ENCODE data around the gene TTC33. TPM values are rescaled to one million over a fixed set of nuclear protein-coding genes. Genes with fewer than 3 reads are reported as not detected.

The TTC33 gene
- total and polyA plus RNA-seq, 2 of the 13 experiments (the other 11 are each of a cell fraction or from before 2014, with no cell fraction given) = 4.5 to 20.0 TPM

DNA sequence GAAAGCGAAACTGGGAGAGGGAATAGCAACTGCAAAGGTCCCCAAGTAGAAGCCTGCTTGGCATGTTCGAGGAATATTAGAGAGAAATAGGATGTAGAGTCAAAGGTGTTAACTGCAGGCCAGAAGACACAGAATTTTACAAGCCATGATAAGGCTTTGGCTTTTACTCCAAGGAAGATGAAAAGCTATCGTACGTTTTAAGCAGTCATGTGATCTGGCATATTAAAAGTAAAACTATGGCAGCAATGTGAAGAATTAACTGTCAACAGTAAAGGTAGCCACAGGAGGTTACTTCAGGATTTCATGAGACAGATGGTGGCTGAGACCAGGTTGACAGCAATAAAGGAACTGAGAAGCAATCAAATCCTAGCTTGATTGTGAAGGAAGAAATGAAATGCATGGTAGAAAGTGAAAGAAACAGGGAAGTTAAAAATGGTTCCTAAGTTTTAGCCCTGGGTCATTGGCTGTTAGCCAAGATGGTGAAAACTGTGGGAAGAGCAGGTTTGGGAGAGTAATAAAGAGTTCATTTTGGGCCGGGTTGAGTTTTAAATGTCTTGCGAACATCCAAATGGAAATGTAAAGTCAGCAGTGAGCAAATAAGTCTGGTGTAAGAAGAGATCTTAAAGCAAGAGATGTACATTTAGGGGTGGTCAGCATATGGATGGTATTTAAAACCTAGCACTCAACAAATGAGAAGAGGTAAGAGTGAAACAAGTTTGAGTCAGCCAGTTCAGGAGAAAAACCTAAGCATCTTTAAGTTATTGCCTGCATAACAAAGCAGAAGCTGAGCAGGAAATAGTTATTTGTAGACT, 20.3 kb upstream of the TTC33 start:
- CTCF ChIA-PET (ENCODE audit: low intra/inter-chr PET ratio, low total read pairs) = interaction anchor here (1.1 kb wide), 1 partner anchor 20 kb away, joined by 3 read pairs; the partner anchor contains the start of gene TTC33

More for the DNA sequence above, 20.3 kb upstream of the TTC33 start:
- peaks cover 31% of the 10 kb centered on the region for H3K4me1 ChIP-seq (ENCODE audit: insufficient read depth, low read length)
- in situ Hi-C loops (cut with HindIII; ENCODE audit: extremely low pct_ligation_motif_present, low pct_unique_long_range_greater_than_20kb) = no loop called here
- WGBS (ENCODE audit: low lambda C conversion rate) = 97% methylated on average over 6 of the region's 6 CpGs
- H3K79me2 ChIP-seq (ENCODE audit: insufficient read depth, low read length) = peaks cover 39% of the 10 kb centered on the region
- peaks cover 11 to 39% of the 10 kb centered on the region in 2 experiments for H3K36me3 ChIP-seq (replicated peaks in 1 of 2; ENCODE audit: control insufficient read depth in 1 of 2, insufficient read depth in 2 of 2, low read length in 2 of 2)
- intact Hi-C loops (cut with micrococcal nuclease; ENCODE audit: unreplicated experiment) = no loop called here
- no peak overlapping the region for H3K9ac ChIP-seq (ENCODE audit: insufficient read depth, low read depth, low read length)
- no peak overlapping the region for H2AFZ ChIP-seq (ENCODE audit: low read length)
- ATAC-seq (no peak), FAIRE-seq (no peak), DNase-seq (ENCODE audit: low spot score) (no peak)
- H3K9me3 ChIP-seq (ENCODE audit: low read length) = no peaks in the 10 kb centered on the region
- H4K20me1 ChIP-seq (ENCODE audit: insufficient read depth, low read length) = peaks cover 3% of the 10 kb centered on the region; the same call in 1 of the 2 replicates
- BruUV-seq (replicated peaks) = TSS peak; percentile 18
- no peak for TF ChIP-seq NFKB2 (CRISPR knock-in tag; IDR thresholded peaks at IDR 0.05; ENCODE audit: borderline replicate concordance)
- TF ChIP-seq, protein P1, sequence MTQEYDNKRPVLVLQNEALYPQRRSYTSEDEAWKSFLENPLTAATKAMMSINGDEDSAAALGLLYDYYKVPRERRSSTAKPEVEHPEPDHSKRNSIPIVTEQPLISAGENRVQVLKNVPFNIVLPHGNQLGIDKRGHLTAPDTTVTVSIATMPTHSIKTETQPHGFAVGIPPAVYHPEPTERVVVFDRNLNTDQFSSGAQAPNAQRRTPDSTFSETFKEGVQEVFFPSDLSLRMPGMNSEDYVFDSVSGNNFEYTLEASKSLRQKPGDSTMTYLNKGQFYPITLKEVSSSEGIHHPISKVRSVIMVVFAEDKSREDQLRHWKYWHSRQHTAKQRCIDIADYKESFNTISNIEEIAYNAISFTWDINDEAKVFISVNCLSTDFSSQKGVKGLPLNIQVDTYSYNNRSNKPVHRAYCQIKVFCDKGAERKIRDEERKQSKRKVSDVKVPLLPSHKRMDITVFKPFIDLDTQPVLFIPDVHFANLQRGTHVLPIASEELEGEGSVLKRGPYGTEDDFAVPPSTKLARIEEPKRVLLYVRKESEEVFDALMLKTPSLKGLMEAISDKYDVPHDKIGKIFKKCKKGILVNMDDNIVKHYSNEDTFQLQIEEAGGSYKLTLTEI (CRISPR knock-in tag; conservative IDR thresholded peaks at IDR 0.05) = no peak
- TF ChIP-seq ZNF234 (CRISPR knock-in tag; conservative IDR thresholded peaks at IDR 0.05) = no peak
- no peak for TF ChIP-seq ZNF746 (CRISPR knock-in tag; IDR thresholded peaks at IDR 0.05)
- TF ChIP-seq ZBTB20 (CRISPR knock-in tag; IDR thresholded peaks at IDR 0.05; ENCODE audit: borderline replicate concordance, low read depth) = no peak
- no peak for TF ChIP-seq ZNF605 (CRISPR knock-in tag; IDR thresholded peaks at IDR 0.05)
- TF ChIP-seq ZNF615 (CRISPR knock-in tag; IDR thresholded peaks at IDR 0.05; ENCODE audit: borderline replicate concordance) = no peak
- TF ChIP-seq, protein P2, sequence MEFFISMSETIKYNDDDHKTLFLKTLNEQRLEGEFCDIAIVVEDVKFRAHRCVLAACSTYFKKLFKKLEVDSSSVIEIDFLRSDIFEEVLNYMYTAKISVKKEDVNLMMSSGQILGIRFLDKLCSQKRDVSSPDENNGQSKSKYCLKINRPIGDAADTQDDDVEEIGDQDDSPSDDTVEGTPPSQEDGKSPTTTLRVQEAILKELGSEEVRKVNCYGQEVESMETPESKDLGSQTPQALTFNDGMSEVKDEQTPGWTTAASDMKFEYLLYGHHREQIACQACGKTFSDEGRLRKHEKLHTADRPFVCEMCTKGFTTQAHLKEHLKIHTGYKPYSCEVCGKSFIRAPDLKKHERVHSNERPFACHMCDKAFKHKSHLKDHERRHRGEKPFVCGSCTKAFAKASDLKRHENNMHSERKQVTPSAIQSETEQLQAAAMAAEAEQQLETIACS (CRISPR knock-in tag; IDR thresholded peaks at IDR 0.05) = no peak
- no peak for TF ChIP-seq U2AF1 (optimal IDR thresholded peaks at IDR 0.05; ENCODE audit: low read depth, low read length)
- no peak for TF ChIP-seq KMT2A (CRISPR knock-in tag; IDR thresholded peaks at IDR 0.05)
- TF ChIP-seq ZNF10 (CRISPR knock-in tag; IDR thresholded peaks at IDR 0.05; ENCODE audit: borderline replicate concordance, low read depth) = no peak
- TF ChIP-seq HOXA5 (CRISPR knock-in tag; IDR thresholded peaks at IDR 0.05) = no peak
- TF ChIP-seq GATA4 (IDR thresholded peaks at IDR 0.05; ENCODE audit: borderline replicate concordance, low read depth) = no peak
- TF ChIP-seq, protein P3, sequence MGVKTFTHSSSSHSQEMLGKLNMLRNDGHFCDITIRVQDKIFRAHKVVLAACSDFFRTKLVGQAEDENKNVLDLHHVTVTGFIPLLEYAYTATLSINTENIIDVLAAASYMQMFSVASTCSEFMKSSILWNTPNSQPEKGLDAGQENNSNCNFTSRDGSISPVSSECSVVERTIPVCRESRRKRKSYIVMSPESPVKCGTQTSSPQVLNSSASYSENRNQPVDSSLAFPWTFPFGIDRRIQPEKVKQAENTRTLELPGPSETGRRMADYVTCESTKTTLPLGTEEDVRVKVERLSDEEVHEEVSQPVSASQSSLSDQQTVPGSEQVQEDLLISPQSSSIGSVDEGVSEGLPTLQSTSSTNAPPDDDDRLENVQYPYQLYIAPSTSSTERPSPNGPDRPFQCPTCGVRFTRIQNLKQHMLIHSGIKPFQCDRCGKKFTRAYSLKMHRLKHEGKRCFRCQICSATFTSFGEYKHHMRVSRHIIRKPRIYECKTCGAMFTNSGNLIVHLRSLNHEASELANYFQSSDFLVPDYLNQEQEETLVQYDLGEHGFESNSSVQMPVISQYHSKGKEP (CRISPR knock-in tag; IDR thresholded peaks at IDR 0.05) = no peak
- H3K4me2 ChIP-seq (ENCODE audit: low read depth, low read length) = no peak overlapping the region
- no peaks in the 10 kb centered on the region for H3K27me3 ChIP-seq (ENCODE audit: control insufficient read depth in 1 of 2, insufficient read depth in 2 of 2, low read length in 2 of 2)
- POLR2A ChIA-PET = interaction anchor here (1.2 to 1.8 kb wide), 2 partner anchors 22 kb away, joined by 3 to 7 read pairs; partner anchors contain the start of gene PRKAA1
- H3K4me3 ChIP-seq (replicated peaks in 1 of 3; ENCODE audit: insufficient read depth in 1 of 3, low read depth in 2 of 3, low read length in 3 of 3) = no peak overlapping the region
- no peak overlapping the region for H3K27ac ChIP-seq (ENCODE audit: extremely low read length, insufficient read depth, low read length)
